ENCODE data around the gene RANBP3. TPM values are rescaled to one million over a fixed set of nuclear protein-coding genes. Genes with fewer than 3 reads are reported as not detected.
"Not testable (repeated sequence)": the region's sequence is repeated elsewhere in the genome, so short reads cannot be mapped to it uniquely, and the experiment has no call there.

RANBP3 gene, protein sequence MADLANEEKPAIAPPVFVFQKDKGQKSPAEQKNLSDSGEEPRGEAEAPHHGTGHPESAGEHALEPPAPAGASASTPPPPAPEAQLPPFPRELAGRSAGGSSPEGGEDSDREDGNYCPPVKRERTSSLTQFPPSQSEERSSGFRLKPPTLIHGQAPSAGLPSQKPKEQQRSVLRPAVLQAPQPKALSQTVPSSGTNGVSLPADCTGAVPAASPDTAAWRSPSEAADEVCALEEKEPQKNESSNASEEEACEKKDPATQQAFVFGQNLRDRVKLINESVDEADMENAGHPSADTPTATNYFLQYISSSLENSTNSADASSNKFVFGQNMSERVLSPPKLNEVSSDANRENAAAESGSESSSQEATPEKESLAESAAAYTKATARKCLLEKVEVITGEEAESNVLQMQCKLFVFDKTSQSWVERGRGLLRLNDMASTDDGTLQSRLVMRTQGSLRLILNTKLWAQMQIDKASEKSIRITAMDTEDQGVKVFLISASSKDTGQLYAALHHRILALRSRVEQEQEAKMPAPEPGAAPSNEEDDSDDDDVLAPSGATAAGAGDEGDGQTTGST
- total RNA-seq, result 10 to 100 TPM; 60.4 to 67.7 TPM
- 10 to 100 TPM; 33.6 to 49.4 TPM for polyA plus RNA-seq
- long read RNA-seq, donor 1, partial matches to known transcripts, result 36 of 41 reads
- long read RNA-seq, donor 1, other reads (novel, unspliced or antisense), result 0 of 41 reads
- long read RNA-seq, donor 2, partial matches to known transcripts, result 0 of 3 reads
- long read RNA-seq, donor 2, other reads (novel, unspliced or antisense), result 0 of 3 reads
- long read RNA-seq, donor 3, partial matches to known transcripts, result 0 of 1 reads
- long read RNA-seq, donor 3, other reads (novel, unspliced or antisense), result 0 of 1 reads
- long read RNA-seq, donor 4, partial matches to known transcripts, result 0 of 1 reads
- long read RNA-seq, donor 4, other reads (novel, unspliced or antisense), result 0 of 1 reads
- long read RNA-seq, donor 5, partial matches to known transcripts, result 22 of 27 reads
- long read RNA-seq, donor 5, other reads (novel, unspliced or antisense), result 0 of 27 reads

DNA sequence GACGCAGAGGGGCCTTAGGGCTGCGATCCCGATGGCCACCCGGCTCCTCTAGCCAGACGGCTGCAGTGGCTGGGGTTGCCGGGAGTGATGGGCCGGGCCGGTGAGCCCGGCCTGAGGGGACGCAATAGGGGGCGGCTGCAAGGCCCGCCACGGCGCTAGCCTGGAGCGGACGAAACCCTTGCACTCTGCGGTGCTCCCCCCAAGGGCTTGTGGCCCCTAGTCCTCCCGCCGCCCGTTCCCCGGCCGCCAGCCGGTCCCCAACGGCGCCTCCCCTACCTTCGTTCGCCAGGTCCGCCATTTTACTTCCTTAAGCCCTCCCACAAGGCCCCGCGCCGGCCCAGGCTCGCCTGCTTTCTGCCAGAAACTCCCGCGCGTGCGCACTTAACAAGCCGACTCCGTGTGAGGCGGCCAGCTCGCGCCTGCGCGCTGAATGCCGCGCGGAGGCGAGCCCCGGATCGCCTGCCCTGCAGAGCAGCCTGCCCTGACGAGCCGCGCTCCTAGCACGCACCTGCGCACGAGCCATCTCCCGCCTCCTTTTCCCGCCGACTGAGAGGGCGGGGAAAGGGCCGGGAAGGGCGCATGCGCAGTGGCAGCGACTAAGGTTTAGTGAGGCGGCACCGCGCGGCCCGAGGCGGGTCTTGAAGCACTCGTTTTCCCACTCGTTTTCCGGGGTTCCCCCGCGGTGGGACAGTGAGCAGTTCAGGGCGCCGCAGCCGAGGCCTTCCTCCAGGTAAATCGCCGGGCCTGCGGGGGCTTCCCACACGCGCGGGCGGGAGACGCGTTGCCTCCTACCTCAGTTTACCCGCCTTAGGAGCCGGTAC is at the start of gene RANBP3:
TSS of gene RANBP3 (minus strand) at position 356 of the 821 bp plus-strand sequence. CDS start at position 298, 58 bp downstream.
- peak within 1 kb of the TSS; percentile 59 to 88 for H3K9ac ChIP-seq (ENCODE audit: insufficient read depth in 1 of 2, low read length in 2 of 2)
- no peak for TF ChIP-seq CTCF (IDR thresholded peaks at IDR 0.05; ENCODE audit: control extremely low read depth, extremely low read depth)
- peak within 1 kb of the TSS; percentile 93 to 94 for H3K27ac ChIP-seq (ENCODE audit: low read depth in 1 of 2, low read length in 1 of 2)
- peak within 1 kb of the TSS; percentile 86 for H3K4me3 ChIP-seq
- 0 to 1% methylated on average over 78 to 88 of the region's 88 CpGs for WGBS, 2 donors
- H3K4me1 ChIP-seq (ENCODE audit: control insufficient read depth in 5 of 5, insufficient read depth in 5 of 5, low read length in 5 of 5), result peaks cover 8 to 36% (median 16%) of the 10 kb centered on the region in 5 donors
- ATAC-seq (ENCODE audit: insufficient read depth, low FRiP score) (peak; percentile 96), DNase-seq (peak; percentile 99 to 100 (median 100))
- peaks cover 0 to 7% (median 5%) of the 10 kb centered on the region in 4 donors for H3K36me3 ChIP-seq (ENCODE audit: control insufficient read depth in 4 of 4, insufficient read depth in 4 of 4, low read length in 4 of 4)
- no peaks in the 10 kb centered on the region for H3K9me3 ChIP-seq (ENCODE audit: control insufficient read depth in 4 of 4, insufficient read depth in 3 of 4, low read length in 3 of 4)
- H3K27me3 ChIP-seq (ENCODE audit: control insufficient read depth in 3 of 3, insufficient read depth in 3 of 3, low read length in 2 of 3), result no peaks in the 10 kb centered on the region

GRCh38 chr19:6026390-6027227 is 48.7 kb upstream of the RANBP3 start:
- 97% methylated on average over 30 of the region's 30 CpGs for whole genome bisulfite sequencing, 2 donors

GRCh38 chr19:6024756-6025155 is 46.8 kb upstream of the RANBP3 start:
- not testable (repeated sequence) for DNase-seq

More at GRCh38 chr19:6026390-6027227, 48.7 kb upstream of the RANBP3 start:
- DNase-seq (no peak), ATAC-seq (ENCODE audit: insufficient read depth, low FRiP score) (no peak)
- Histone ChIP-seq H3K36me3 (ENCODE audit: control insufficient read depth in 4 of 4, insufficient read depth in 4 of 4, low read length in 4 of 4) (peaks cover 3 to 13% (median 7%) of the 10 kb centered on the region in 4 donors), H3K4me1 (ENCODE audit: control insufficient read depth in 5 of 5, insufficient read depth in 5 of 5, low read length in 5 of 5) (peaks cover 0 to 27% (median 7%) of the 10 kb centered on the region in 5 donors), H3K4me3 (no peak overlapping the region), H3K9ac (ENCODE audit: insufficient read depth in 1 of 2, low read length in 2 of 2) (no peak overlapping the region), H3K27me3 (ENCODE audit: control insufficient read depth in 3 of 3, insufficient read depth in 3 of 3, low read length in 2 of 3) (no peaks in the 10 kb centered on the region), H3K27ac (ENCODE audit: low read depth in 1 of 2, low read length in 1 of 2) (no peak overlapping the region), H3K9me3 (ENCODE audit: control insufficient read depth in 4 of 4, insufficient read depth in 3 of 4, low read length in 3 of 4) (no peaks in the 10 kb centered on the region)
- no peak for TF ChIP-seq CTCF (IDR thresholded peaks at IDR 0.05; ENCODE audit: control extremely low read depth, extremely low read depth)

More at GRCh38 chr19:6024756-6025155, 46.8 kb upstream of the RANBP3 start:
- 96 to 98% methylated on average over 22 to 25 of the region's 27 CpGs for WGBS, 2 donors
- not testable (repeated sequence) for ATAC-seq (ENCODE audit: insufficient read depth, low FRiP score); H3K9me3 ChIP-seq (ENCODE audit: control insufficient read depth in 4 of 4, insufficient read depth in 3 of 4, low read length in 3 of 4); H3K27me3 ChIP-seq (ENCODE audit: control insufficient read depth in 3 of 3, insufficient read depth in 3 of 3, low read length in 2 of 3); H3K4me3 ChIP-seq; H3K9ac ChIP-seq (ENCODE audit: insufficient read depth in 1 of 2, low read length in 2 of 2); H3K27ac ChIP-seq (ENCODE audit: low read depth in 1 of 2, low read length in 1 of 2)
- peaks cover 0 to 29% (median 7%) of the 10 kb centered on the region in 5 donors for H3K4me1 ChIP-seq (ENCODE audit: control insufficient read depth in 5 of 5, insufficient read depth in 5 of 5, low read length in 5 of 5)
- H3K36me3 ChIP-seq (ENCODE audit: control insufficient read depth in 4 of 4, insufficient read depth in 4 of 4, low read length in 4 of 4), result peaks cover 3 to 17% (median 8%) of the 10 kb centered on the region in 4 donors

Measured in lung (tissue), 16 donors.